GM21526 (cell line): Measurements from ENCODE around the gene PIMREG.

Experiments used
- ATAC-seq: cut with Tn5 transposase; IDR thresholded peaks from one replicate; pipeline ENCODE4 v1.9.1; 2021; ENCODE audit warnings: moderate library complexity; ENCODE audit not compliant: unreplicated experiment, low FRiP score

The PIMREG gene

DNA sequence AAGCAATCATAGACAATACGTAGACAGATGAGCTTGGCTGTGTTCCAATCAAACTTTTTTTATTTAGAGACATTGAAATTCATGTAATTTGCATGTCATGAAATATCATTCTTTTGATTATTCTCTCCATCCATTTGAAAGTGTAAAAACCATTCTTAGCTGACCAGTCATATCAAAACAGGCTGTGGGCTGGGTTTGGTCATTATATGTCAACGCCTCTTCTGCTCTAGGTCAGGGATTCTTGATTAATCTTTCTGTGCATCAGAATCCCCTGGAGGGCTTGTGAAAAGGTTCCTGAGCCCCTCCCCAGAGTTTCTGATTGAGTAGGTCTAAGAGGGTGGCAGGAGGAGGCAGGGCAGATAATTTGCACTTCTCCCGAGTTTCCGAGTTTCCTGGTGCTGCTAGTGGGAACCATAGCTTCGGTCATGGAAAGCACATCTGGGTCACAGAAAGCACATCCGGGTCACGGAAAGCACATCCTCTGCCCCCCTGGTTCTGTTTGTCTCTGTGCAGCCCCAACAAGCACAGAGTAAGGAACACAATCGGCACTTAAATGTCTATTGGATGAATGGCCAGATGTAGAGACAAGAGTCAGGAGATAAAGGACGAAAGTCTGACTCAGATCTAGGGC, 16.4 kb downstream of the PIMREG start:
- no peak for ATAC-seq

DNA sequence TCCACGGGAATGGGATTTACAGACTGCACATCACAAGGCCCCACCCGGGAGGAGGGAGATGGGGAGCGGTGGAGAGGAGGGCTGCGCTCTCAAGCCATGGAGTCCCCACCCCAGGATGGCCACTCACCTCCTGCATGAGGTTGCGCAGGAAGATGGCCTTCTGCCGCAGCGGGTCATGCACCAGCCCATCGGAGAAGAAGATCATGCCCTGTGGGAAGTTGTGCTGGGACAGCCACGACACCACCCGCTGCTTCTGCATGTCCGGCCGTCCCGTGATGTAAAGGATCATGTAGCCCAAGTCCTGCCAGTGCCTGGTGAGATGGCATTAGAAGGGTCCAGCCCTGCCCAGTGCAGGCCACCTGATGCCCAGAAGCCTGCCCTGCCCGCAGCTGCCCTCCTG, 17.0 kb downstream of the PIMREG start:
- ATAC-seq: no peak

DNA sequence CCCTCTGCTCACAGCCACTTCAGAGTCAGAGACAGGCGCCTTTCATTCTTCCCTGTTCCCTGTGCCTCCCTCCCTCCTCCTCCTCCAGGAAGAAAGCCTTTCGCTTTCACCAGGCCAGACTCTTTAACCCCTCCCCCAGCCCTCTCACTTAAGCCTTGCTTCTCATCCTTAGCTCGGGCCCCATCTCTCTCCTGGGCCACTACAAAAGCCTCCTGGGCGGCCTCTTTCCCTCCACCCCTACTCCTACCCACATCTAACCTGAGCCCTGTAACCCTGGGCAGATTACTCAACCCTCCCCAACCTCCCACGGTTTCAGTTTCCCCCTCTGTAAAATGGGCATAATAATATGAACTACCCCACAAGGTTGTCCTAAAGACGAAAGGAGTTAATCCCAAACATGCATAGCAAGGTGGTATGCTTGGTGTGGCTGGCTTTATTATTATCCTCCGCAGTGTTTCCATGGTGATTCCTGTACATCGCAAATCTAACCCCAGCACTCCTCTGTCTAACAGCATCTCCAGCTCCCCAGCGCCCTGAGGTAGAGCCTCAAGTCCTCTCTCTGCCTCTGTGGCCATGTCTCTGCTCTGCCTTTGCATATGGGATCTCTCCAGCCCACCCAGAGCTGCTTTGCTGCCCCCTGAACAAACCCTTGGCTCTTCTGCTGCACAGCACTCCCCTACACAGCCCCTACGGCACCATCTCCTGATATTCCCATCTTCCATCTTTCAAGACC, 17.7 kb downstream of the PIMREG start:
- ATAC-seq: no peak

DNA sequence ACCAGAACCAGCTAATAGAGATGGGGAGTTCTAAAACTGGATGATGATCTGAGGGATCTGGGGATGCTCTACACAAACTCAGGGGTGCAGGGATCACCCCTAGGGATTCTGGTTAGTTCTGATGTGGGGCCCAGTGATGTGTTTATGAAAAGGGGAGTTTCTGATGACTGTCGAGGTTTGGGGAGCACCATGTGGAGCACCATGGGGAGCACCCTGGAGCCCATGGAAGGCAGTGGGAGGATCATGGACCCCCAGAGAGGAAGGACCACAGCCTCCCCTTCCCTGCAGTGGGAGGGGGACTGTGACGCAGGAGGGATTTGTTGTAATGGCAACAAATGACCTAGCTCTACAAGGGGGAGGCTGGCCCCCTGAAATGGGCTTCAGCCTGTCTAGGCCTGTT, 18.4 kb downstream of the PIMREG start:
- ATAC-seq: no peak

DNA sequence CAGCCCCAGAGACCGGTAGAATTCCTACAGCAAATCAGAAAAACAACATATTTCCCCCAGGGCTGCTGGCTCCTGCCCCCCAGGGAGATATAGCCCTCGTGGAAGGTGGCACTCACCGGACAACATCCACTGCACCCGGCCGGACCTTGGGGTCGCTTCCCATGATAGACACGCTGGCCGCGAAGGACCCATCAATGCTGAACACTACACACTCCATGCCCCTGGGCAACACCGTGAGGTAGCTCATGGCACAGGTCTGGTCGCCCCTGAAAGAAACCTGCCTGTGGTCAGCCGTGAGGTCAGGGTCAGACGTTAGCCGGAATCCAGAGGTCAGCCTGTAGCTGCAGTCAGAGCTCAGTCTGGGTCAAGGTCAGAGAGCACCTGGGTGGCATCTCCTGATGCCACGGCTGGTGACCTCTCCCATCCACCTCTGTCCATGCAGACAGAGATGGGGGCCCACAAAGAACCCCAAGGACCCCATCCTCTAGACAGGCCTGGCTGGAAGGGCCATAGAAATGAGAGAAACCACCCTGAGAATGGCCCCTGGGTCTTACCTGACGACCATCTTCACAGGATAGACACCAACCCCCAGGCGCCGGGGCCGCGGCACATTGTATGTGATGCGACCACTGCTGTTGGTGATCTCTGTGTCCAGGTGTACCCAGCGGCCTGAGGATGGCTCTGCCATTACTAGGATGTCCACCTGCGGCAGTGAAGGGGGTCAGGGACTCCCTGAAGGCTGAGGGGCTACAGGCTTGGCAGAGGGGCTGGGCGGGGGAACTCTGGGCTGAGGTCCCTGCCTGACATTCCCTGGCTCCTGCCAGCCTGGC, 19.6 kb downstream of the PIMREG start:
- ATAC-seq: no peak

DNA sequence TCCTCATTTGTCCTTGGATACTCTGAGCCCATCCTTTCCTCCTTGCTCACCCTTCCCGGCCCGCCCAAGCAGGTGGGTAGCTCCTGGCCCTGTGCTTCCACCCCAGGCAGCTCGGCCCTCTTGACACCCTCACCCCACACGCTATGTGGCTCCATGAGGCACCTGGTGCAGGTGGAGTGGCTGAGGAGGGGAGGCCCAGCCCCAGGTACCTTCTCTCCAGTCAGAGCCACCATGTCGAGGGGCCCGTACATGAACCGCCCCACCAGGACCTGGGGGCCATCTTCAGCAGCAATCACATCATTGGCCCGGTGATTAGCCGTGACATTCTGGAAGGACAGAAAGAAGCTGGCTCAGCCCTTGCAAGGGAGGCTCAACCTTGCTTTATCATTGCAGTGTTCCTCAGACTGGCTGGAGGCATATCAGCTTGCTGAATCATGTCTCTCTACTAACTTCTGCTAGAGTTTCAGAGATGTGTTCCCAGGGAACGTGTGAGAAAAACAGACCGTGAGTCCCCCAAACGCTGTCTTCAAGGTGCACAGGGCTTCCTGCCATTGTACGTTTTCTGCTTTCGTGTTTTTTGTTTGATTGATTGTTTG, 20.3 kb downstream of the PIMREG start:
- no peak for ATAC-seq

DNA sequence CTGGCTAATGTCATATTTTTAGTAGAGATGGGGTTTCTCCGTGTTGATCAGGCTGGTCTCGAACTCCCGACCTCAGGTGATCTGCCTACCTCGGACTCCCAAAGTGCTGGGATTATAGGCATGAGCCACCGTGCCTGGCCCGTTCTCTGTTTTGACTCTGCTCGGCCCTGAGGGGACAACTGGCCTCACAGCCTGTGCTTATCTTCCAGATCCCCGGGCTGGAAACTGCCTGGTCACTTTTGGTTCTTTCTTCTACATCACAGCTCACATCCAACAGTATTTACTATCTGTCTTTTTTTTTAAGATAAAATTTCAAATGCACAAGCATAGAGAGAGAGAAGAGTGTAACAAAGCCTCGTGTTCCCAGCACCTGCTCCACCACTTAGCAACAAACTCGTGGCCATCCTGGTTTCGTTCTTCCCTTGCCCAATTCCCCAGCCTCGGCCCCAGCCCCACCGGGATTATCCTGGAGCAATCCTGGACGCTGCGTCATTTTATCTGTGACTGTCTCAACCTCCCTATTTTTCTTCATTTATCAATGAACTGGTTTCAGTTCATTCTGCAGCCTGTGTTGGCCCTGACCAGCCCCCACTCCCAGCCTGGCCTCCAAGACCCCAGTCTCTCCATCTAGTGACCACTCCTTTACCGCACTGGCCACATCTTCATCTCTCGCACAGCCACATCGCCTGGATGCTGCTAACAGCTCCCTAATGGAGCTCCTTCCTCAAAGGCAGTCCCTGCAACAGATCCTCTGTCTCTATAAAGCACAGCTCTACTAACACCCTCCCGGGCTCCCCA, 21.1 kb downstream of the PIMREG start:
- ATAC-seq: no peak

DNA sequence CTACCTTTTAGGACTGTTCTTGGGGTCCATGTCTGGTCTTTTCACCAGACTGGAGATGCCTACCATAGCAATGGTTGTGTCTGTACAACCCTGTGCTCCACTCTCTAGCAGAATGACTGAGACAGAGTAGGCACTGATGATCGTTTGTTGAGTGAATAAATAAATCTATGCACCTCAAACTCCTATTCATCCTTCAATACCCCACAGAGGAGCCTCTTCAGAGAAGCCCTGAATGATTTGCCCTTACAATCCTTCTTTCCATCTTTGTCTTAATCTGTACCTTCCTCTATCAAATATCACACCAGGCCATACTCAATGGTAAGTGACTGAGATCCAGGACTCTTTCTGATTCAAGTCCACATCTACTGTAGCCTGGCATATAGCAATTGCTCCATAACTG, 23.3 kb downstream of the PIMREG start:
- no peak for ATAC-seq

DNA sequence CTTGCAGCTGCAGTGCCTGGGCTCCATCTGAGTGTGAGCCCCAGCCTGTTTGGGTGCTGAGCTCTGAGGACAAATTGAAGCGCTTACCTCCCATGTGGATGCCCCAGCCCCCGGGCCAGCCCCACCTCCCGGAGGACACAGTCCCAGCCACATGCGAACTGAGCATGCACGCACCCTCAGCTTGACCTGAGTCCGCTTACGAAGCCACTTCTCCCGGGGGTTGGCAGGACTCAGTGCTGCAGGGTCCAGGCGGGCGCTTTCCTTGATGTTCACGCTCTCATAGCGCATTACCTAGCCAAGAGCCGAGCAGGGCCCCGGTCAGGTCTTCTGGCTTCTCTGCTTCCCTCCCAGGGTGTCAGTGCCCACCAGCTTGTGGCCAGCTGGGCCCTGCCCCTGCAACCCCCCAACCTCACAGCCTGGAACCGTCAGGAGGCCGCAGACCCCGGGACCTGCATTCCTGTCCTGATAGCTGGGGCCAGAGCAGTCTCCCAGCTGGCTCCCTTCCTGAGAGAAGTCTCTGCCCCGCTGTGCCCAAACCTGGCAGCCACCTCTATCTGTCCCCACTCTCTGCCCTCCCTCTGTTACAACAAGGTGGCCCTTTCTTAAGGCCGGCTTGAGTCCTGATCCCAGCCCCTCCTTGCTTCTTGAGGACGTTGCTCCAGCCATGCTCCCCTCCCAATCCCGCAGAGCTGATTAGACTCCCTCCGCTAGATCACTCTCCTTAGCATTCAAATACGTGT, 24.0 kb downstream of the PIMREG start:
- ATAC-seq: no peak

DNA sequence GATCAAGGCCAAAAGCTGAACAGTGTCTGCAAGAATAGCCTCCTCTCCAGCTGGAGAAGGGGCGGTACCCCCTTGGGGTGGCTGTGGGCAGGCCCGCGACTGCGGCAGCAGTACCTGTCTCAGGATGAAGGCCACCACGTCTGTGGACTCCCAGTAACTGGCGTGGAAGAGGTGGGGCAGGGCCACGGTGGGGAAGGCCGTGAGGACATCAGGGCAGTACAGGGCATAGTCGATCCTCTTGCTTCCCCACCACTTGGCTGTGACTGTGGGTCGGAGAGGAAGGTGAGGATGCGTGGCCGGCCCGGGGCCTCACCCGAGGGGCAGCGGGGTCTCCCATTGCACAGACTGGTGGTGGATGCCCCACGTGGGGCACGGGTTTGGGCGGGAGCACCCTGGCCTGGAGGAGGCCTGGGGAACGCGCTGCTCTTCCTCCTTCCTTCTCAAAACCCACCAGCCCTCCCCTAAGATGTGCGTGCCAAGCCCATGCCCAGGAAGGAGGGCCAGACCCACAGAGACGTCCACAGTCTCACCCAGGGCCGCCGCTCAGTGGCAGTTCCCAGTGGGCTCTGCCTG, 26.0 kb downstream of the PIMREG start:
- no peak for ATAC-seq

DNA sequence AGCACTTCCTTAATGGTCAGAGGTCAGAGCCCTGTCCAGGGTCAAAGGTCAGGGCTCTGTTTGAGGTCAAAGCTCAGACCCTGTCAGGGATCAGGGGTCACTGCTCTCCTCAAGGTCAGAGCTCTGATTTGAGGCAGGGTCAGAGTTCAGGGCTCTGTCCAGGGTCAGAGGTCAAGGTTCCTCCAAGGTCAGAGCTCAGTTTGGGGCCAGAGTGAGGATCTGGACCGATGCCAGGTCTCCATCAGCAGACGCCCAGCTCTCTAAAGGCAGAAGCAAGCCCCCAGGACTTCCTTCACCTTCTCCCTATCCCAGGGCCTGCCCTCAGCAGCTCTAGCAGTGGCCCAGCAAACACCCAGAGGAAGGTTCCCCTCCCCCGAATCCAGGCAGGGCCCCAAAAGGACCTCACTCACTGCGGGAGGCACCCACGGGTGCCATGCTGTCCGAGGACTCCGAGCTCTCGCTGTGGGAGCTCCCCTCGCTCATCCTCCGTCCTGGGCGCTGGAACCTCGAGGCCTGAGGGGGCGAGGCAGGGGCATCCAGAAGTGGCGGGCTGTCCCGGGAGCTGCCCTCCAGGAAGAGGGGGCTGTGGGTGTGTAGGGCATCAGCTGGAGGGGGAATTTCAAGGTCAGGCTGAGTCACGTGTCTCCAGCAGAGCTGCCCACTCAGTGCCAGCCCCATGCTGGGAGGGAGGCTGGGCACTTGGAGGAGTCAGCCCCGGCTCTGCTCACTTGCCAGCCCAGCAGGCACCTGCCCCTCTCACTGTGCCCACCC, 26.7 kb downstream of the PIMREG start:
- ATAC-seq: no peak

DNA sequence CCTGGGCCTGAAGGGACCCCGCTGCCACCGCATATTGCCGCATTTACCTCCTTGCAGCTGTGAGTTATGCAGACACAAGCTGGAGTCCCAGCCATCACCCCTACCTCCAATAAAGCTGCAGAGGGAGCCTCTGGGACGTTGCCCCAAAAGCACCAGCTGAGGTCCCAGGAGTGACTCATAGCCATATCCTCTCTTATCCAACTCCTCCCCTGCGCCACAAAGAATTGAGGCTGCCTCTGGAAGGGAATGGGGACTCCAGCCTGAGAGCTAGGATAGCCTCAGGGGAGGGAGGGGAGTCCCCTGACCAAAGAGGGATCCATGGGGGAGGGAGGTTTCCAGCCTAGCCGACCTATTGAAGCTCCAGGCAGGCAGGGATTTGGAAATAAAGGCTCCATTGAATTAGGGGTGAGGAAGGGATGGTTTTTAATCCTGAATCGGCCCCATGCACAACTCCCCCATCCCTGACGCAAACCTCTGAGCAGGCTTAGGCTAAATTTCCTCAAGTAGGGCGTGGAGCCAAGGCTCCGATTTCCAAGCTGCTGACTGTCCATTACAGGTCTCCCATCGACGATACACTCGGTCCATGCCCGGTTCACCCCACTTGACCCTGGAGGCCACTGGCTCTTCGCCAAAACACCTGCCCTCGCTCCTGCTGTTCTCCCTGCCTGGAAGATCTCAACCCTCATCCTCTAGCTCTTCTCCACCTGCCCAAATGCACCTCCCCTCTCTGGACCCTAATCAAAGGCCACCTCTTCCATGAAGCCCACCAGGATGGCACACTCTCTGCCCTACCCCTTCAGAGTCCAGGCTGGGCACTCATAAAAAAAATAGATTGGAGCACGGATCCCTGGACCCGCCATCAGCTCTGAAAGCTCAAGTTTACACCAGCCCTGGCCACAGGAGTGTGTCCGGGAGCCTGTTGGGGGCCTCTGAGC, 27.5 kb downstream of the PIMREG start:
- ATAC-seq: no peak

DNA sequence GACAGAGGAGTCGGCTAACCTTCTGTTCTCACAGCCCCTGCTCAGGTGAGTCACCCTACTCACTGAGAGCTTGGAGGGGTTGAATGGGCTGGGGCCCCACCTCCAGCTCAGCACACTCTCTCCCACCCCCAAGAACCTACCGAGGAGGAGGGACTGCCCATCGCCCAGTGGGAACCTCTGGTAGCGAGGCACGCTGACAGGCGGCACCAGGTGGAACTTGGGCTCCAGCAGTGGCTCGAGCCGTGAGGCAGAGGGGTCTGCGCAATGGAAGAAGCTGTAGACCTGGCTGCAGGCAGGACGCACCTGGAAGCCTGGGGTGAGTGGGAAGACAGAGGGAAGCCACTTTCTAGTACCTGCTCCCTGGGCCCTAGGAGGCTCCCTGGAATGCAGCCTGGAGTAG, 28.3 kb downstream of the PIMREG start:
- ATAC-seq: no peak

DNA sequence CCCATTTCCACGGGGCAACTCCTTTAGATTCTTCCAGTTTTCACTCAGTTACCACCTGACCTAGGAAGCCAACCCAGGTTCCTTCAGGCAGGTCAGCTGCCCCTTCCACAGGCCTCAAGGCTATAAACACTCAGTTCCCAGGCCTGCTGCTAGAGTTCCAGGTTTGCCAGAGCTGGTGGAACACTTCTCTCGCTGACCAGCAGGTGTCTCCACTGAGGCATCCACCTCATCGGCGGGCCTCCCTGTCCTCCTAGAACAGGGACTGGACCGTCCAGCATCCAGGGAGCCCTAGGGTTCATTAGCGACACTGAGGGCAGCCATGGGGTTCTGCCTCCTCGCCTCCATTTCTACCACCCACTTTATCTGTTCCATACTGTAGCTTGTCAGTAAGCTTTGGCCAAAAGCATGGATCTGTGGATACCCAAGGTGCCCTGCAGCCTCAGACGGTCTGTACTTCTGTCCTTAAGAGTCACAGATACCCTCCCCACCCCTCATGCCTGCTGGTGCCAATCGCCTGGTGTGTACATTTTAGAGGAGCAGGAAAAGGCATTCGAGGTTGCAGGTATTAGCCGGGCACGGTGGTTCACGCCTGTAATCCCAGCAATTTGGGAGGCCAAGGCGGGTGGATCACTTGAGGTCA, 29.0 kb downstream of the PIMREG start:
- no peak for ATAC-seq

DNA sequence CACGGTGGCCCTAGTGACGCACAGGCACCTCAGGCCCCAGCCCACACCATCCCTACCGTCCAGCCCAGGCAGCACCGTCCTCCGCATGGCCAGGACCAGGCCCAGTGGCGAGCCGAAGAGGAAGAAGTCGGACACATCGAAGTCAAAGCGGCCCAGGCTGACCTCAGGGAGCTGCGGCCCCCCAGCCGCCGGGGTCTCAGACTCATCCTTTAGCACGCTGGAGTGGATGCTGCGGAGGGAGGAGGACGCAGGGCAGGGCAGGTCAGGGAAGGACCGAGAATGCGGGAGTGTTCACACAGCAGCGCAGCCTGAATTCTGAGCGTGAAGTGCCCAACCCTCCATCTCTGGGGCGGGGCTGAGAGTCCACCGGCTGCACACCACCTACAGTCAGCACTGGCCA, 30.1 kb downstream of the PIMREG start:
- no peak for ATAC-seq

DNA sequence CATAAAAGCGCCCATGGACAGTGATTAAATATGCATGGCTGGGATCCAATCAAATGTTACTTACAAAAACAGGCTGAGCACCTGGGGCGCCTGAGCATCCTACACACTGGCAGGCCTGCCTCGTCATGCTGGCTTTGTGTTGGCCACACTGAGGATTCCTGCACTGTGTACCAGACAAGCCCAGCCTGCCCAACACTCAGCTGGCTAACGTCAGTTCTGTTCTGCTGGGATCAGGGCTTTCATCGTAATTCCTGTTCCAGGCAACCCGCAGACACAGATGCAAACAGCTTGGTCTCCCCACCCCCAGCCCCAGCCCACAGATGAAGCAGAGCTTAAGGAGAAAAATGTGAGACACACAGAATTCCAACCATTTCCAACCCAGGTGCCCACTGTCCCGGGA, 30.7 kb downstream of the PIMREG start:
- ATAC-seq: no peak

DNA sequence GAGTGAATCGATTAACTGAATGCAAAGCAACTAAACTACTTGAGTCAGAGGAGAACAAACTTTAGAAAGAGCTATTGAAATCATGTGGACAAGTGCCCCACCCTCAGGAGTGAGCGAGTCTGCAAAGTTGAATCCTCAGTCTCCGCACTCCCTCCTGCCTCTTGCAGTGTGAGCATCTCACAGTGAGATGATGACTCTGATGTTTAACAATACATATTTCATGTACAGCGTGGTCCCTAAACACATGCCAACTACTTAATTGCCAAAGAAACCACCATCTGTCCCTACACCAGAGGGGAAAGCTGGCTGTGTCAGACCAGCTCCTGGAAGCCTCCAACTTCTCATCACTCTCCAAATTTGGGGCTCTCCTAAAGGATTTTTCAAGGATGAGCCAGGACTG, 31.2 kb downstream of the PIMREG start:
- ATAC-seq: no peak
